Stimulated activated CD4-positive, alpha-beta T cell treated with anti-CD3 and anti-CD28 coated beads, Interleukin-4, amount 100 ng/mL, for 1 hour (primary cell): ENCODE results near the gene TICRR.

Source experiments
- DNase-seq: peaks from one replicate; pipeline ENCODE4 v3.0.0-alpha.2; 2020

The TICRR gene

GRCh38 chr15:89674526-89674925 is 99.3 kb downstream of the TICRR start:
- no peak for DNase-seq

DNA sequence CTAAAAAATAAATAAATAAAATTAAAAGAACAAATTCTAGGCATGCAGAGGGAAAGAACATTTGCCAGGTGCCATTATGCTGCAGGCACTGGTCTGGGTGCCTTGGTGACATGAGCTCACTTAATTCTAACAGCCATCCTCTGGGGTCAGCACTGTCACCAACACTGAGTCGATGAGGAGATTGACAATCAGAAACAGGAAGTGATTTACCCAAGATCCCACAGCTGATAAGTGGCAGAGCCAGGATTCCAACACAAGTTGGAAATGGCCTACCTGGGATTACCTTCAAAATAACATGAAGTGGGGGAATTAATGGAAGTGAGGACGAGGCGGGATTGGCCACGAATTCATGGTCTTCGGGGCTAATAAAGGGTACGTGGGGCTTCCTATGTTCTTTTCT is 100.3 kb downstream of the TICRR start:
- DNase-seq, result no peak

DNA sequence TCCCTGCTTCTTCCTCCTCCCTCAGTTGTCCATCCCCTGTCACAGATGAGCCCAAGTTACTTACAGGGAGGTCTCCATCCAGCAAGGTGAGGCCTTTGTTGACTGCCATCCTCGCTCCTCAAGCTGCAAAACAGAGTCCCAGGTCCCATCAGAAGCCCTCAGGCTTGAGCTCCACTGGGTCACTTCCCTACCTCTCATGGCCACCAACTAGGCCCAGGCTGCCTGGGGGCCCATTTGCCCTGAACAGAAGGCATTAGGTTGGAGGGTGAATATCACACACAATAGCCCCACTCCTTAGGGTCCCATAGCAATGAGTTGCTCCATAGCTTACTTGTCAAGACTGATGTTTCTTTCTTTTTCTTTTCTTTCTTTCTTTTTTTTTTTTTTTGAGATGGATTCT is 102.1 kb downstream of the TICRR start:
- DNase-seq, result no peak
